ENCODE results near the gene FUT6. TPM values are rescaled to one million over a fixed set of nuclear protein-coding genes. Genes with fewer than 3 reads are reported as not detected.

FUT6 gene
- total and polyA plus RNA-seq, 4 donors, result 2.6 to 14.0 (median 7.3) TPM

GRCh38 chr19:5788422-5788821 is 51.1 kb downstream of the FUT6 start:
- Histone ChIP-seq H3K27ac (ENCODE audit: low read depth in 1 of 2, low read length in 2 of 2) (no peak overlapping the region), H3K9me3 (ENCODE audit: control insufficient read depth in 4 of 4, low read length in 3 of 4) (no peaks in the 10 kb centered on the region), H3K4me1 (ENCODE audit: control insufficient read depth in 4 of 4, insufficient read depth in 4 of 4, low read length in 3 of 4) (peaks cover 0 to 14% (median 5%) of the 10 kb centered on the region in 4 donors), H3K36me3 (ENCODE audit: control insufficient read depth in 4 of 4, insufficient read depth in 3 of 4, low read depth in 1 of 4, low read length in 3 of 4) (peaks cover 8 to 59% (median 33%) of the 10 kb centered on the region in 4 donors), H3K4me3 (ENCODE audit: low read depth in 1 of 3, low read length in 3 of 3) (no peak overlapping the region), H3K9ac (ENCODE audit: low read depth in 1 of 2, low read length in 2 of 2) (no peak overlapping the region), H3K27me3 (ENCODE audit: control insufficient read depth in 4 of 4, insufficient read depth in 4 of 4, low read length in 3 of 4) (no peaks in the 10 kb centered on the region)
- no peak for TF ChIP-seq TAF1 (conservative IDR thresholded peaks at IDR 0.05)
- TF ChIP-seq FOXA2 (IDR thresholded peaks at IDR 0.05), result no peak
- TF ChIP-seq NR2F2 (IDR thresholded peaks at IDR 0.05), result no peak
- no peak for TF ChIP-seq GABPA (IDR thresholded peaks at IDR 0.05 in 1 of 2, conservative IDR thresholded peaks at IDR 0.05 in 1 of 2)
- TF ChIP-seq, protein P1, sequence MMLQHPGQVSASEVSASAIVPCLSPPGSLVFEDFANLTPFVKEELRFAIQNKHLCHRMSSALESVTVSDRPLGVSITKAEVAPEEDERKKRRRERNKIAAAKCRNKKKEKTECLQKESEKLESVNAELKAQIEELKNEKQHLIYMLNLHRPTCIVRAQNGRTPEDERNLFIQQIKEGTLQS (IDR thresholded peaks at IDR 0.05), result no peak
- no peak for TF ChIP-seq RXRA (IDR thresholded peaks at IDR 0.05)
- TF ChIP-seq, protein P2, sequence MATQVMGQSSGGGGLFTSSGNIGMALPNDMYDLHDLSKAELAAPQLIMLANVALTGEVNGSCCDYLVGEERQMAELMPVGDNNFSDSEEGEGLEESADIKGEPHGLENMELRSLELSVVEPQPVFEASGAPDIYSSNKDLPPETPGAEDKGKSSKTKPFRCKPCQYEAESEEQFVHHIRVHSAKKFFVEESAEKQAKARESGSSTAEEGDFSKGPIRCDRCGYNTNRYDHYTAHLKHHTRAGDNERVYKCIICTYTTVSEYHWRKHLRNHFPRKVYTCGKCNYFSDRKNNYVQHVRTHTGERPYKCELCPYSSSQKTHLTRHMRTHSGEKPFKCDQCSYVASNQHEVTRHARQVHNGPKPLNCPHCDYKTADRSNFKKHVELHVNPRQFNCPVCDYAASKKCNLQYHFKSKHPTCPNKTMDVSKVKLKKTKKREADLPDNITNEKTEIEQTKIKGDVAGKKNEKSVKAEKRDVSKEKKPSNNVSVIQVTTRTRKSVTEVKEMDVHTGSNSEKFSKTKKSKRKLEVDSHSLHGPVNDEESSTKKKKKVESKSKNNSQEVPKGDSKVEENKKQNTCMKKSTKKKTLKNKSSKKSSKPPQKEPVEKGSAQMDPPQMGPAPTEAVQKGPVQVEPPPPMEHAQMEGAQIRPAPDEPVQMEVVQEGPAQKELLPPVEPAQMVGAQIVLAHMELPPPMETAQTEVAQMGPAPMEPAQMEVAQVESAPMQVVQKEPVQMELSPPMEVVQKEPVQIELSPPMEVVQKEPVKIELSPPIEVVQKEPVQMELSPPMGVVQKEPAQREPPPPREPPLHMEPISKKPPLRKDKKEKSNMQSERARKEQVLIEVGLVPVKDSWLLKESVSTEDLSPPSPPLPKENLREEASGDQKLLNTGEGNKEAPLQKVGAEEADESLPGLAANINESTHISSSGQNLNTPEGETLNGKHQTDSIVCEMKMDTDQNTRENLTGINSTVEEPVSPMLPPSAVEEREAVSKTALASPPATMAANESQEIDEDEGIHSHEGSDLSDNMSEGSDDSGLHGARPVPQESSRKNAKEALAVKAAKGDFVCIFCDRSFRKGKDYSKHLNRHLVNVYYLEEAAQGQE (IDR thresholded peaks at IDR 0.05), result no peak
- no peak for TF ChIP-seq HNF4G (IDR thresholded peaks at IDR 0.05)
- 97% methylated on average over 5 of the region's 5 CpGs for WGBS
- no peak for DNase-seq (ENCODE audit: low spot score)

GRCh38 chr19:5787409-5788182 is 51.9 kb downstream of the FUT6 start:
- no peaks in the 10 kb centered on the region for H3K9me3 ChIP-seq (ENCODE audit: control insufficient read depth in 4 of 4, low read length in 3 of 4)
- TF ChIP-seq FOXA1 (IDR thresholded peaks at IDR 0.05), result no peak
- TF ChIP-seq GABPA (IDR thresholded peaks at IDR 0.05 in 1 of 2, conservative IDR thresholded peaks at IDR 0.05 in 1 of 2), result no peak
- no peak for DNase-seq (ENCODE audit: low spot score)
- no peaks in the 10 kb centered on the region for H3K27me3 ChIP-seq (ENCODE audit: control insufficient read depth in 4 of 4, insufficient read depth in 4 of 4, low read length in 3 of 4)
- peaks cover 8 to 59% (median 33%) of the 10 kb centered on the region in 4 donors for H3K36me3 ChIP-seq (ENCODE audit: control insufficient read depth in 4 of 4, insufficient read depth in 3 of 4, low read depth in 1 of 4, low read length in 3 of 4)
- H3K9ac ChIP-seq (ENCODE audit: low read depth in 1 of 2, low read length in 2 of 2), result no peak overlapping the region
- WGBS, result 94% methylated on average over 39 of the region's 39 CpGs
- H3K4me3 ChIP-seq (ENCODE audit: low read depth in 1 of 3, low read length in 3 of 3), result no peak overlapping the region
- H3K4me1 ChIP-seq (ENCODE audit: control insufficient read depth in 4 of 4, insufficient read depth in 4 of 4, low read length in 3 of 4), result peaks cover 0 to 14% (median 5%) of the 10 kb centered on the region in 4 donors
- no peak overlapping the region for H3K27ac ChIP-seq (ENCODE audit: low read depth in 1 of 2, low read length in 2 of 2)

- Histone ChIP-seq H3K36me3 (ENCODE audit: control insufficient read depth in 4 of 4, insufficient read depth in 3 of 4, low read depth in 1 of 4, low read length in 3 of 4) (peaks cover 8 to 59% (median 33%) of the 10 kb centered on the region in 4 donors), H3K4me1 (ENCODE audit: control insufficient read depth in 4 of 4, insufficient read depth in 4 of 4, low read length in 3 of 4) (peaks cover 0 to 14% (median 5%) of the 10 kb centered on the region in 4 donors), H3K9me3 (ENCODE audit: control insufficient read depth in 4 of 4, low read length in 3 of 4) (no peaks in the 10 kb centered on the region), H3K27ac (ENCODE audit: low read depth in 1 of 2, low read length in 2 of 2) (no peak overlapping the region), H3K27me3 (ENCODE audit: control insufficient read depth in 4 of 4, insufficient read depth in 4 of 4, low read length in 3 of 4) (no peaks in the 10 kb centered on the region), H3K9ac (ENCODE audit: low read depth in 1 of 2, low read length in 2 of 2) (no peak overlapping the region), H3K4me3 (ENCODE audit: low read depth in 1 of 3, low read length in 3 of 3) (no peak overlapping the region)
- no peak for DNase-seq (ENCODE audit: low spot score)
- TF ChIP-seq FOXA2 (IDR thresholded peaks at IDR 0.05) (no peak), CTCF (IDR thresholded peaks at IDR 0.05; ENCODE audit: low read depth, low read length, missing input control) (no peak), YY1 (IDR thresholded peaks at IDR 0.05) (no peak), HNF4G (IDR thresholded peaks at IDR 0.05) (no peak), GABPA (IDR thresholded peaks at IDR 0.05 in 1 of 2, conservative IDR thresholded peaks at IDR 0.05 in 1 of 2) (no peak), EGR1 (IDR thresholded peaks at IDR 0.05; ENCODE audit: low read depth in 2 of 2) (no peak)
- TF ChIP-seq, protein P1 (IDR thresholded peaks at IDR 0.05), result no peak
- TF ChIP-seq, protein P3, sequence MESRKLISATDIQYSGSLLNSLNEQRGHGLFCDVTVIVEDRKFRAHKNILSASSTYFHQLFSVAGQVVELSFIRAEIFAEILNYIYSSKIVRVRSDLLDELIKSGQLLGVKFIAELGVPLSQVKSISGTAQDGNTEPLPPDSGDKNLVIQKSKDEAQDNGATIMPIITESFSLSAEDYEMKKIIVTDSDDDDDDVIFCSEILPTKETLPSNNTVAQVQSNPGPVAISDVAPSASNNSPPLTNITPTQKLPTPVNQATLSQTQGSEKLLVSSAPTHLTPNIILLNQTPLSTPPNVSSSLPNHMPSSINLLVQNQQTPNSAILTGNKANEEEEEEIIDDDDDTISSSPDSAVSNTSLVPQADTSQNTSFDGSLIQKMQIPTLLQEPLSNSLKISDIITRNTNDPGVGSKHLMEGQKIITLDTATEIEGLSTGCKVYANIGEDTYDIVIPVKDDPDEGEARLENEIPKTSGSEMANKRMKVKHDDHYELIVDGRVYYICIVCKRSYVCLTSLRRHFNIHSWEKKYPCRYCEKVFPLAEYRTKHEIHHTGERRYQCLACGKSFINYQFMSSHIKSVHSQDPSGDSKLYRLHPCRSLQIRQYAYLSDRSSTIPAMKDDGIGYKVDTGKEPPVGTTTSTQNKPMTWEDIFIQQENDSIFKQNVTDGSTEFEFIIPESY (IDR thresholded peaks at IDR 0.05), result no peak
- TF ChIP-seq, protein P4, sequence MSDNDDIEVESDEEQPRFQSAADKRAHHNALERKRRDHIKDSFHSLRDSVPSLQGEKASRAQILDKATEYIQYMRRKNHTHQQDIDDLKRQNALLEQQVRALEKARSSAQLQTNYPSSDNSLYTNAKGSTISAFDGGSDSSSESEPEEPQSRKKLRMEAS (IDR thresholded peaks at IDR 0.05), result no peak
- 94% methylated on average over 44 of the region's 44 CpGs for WGBS
These were observed 52.7 kb downstream of the FUT6 start for GRCh38 chr19:5786593-5787408.

Measured in liver (tissue), 9 donors.